ENCODE data around the gene UBE2D1.

Gene UBE2D1

DNA sequence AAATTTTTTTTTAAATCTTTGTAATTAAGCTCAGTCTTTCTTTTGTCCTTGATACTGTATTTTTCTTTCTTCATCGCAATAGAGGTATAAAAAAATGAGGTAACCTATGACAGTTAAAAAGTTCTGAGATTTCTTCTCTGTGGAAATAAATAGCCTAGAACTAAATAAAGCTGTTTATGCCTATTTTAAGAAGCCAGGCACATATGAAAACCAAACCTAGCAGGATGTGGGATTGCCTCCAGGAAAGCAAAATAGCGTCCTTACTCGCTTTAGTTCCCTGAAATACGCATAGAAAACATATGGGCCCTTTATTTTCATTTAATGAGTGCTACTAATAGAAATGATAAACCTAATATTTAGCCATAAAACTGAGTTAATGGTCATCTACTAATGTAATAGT is 6.6 kb downstream of the UBE2D1 start:
- DNase-seq (ENCODE audit: low read depth in 2 of 2), result no peak

- DNase-seq (ENCODE audit: low read depth in 2 of 2), result no peak
These were observed 7.1 kb downstream of the UBE2D1 start for GRCh38 chr10:58341947-58342346.

DNA sequence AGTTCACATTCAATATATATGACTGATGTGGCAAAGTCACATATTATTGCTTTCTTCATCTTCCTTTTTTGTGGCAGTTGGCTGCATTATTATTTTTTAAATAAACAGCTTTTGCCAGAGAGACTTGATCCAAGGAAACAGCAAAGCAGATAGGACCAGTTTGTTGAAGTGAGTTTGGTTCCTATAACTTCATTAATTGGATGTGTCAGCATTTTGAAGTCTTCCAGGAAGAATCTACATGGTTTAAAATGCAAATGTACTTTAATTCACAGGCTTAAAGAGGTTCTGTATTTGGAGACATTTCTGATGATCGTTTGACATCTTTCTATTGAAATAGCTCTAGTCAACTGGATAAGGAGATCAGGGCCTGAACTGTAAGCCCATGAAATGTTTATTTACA is 13.2 kb downstream of the UBE2D1 start:
- DNase-seq (ENCODE audit: low read depth in 2 of 2), result no peak

- DNase-seq (ENCODE audit: low read depth in 2 of 2), result no peak
These were observed 13.8 kb downstream of the UBE2D1 start for GRCh38 chr10:58348571-58349033.

DNA sequence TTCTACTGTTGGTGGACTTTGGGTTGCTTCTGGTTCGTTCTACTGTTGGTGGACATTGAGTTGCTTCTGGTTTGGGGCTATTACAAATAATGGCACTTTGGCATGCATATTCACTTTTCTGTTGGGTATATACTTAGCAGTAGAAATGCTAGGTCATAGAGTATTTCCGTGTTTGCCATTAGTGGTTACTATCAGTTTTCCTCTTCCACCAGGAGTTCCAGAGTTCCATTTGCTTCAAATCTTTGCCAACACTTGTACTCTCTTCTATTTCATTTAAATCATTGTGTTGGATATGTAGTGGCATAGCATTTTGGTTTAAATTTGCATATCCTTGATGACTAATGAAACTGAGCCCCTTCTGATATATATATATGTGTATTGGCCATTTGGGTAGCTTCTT is 15.2 kb downstream of the UBE2D1 start:
- no peak for DNase-seq (ENCODE audit: low read depth in 2 of 2)

DNA sequence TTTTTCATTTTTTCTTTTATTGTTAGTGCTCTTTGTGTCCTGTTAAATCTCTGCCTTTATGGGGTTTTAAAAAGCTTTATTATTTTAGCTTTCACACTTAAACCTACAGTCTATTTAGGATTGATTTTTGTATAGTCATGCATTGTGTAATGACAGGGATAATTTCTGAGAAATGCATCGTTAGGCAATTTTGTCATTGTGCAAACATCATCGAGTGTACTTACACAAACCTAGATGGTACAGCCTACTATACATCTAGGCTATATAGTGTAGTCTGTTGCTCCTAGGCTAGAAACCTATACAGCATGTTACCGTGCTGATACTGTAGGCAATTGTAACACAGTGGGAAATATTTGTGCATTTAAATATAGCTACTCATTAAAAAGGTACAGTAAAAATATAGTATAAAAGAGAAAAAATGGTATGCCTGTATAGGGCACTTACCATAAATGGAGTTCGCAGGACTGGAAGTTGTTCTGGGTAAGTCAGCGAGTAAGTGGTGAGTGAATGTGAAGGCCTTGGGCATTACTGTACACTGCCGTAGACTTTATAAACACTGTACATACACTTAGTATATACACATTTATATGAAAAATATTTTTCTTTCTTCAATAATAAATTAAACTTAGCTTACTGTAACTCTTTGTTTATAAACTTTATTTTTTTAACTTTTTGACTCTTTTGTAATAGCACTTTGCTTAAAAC is 16.0 kb downstream of the UBE2D1 start:
- no peak for DNase-seq (ENCODE audit: low read depth in 2 of 2)

GRCh38 chr10:58351616-58352578 is 17.1 kb downstream of the UBE2D1 start:
- no peak for DNase-seq (ENCODE audit: low read depth in 2 of 2)

GRCh38 chr10:58352956-58353610 is 18.3 kb downstream of the UBE2D1 start:
- DNase-seq (ENCODE audit: low read depth in 2 of 2), result no peak

DNA sequence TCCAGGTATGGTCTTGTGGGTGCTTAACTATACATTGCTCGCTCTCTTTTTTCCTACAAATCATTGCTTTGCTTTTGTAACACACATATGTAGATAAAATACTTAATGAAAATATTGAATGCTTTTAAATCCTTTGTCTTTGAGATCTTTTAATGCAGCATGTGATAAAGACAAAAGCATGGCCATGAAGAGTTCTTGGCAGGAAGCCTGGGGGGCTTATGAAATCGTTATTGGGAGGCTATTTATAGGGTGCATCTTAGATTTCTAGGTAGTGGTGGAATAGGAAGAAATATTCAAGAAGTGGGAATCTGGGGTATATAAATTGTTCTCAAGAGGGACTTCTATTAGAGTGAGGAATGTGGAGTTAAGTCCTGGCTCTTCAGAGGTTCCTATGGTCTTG is 21.9 kb downstream of the UBE2D1 start:
- DNase-seq (ENCODE audit: low read depth in 2 of 2), result no peak

GRCh38 chr10:58358314-58358933 is 23.6 kb downstream of the UBE2D1 start:
- no peak for DNase-seq (ENCODE audit: low read depth in 2 of 2)

- no peak for DNase-seq (ENCODE audit: low read depth in 2 of 2)
These were observed 24.1 kb downstream of the UBE2D1 start for GRCh38 chr10:58358947-58359346.

DNA sequence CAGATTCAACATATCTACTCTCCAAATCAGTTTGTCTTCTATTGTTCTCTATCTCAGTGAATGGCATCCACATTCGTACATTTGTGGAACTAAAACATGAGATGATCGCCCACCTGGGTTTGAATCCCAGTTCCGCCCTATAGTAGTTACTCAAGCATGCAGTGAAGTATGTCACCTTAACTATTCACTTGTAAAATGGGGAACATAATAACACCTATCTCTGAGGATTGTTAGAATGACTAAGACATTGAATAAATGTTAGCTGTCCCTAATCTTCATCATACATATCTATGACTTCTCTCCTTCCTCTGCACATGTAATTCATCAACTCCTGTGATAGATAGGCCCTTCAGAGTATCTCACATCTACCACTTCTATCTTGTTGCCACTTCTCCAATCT is 24.7 kb downstream of the UBE2D1 start:
- DNase-seq (ENCODE audit: low read depth in 2 of 2), result no peak

DNA sequence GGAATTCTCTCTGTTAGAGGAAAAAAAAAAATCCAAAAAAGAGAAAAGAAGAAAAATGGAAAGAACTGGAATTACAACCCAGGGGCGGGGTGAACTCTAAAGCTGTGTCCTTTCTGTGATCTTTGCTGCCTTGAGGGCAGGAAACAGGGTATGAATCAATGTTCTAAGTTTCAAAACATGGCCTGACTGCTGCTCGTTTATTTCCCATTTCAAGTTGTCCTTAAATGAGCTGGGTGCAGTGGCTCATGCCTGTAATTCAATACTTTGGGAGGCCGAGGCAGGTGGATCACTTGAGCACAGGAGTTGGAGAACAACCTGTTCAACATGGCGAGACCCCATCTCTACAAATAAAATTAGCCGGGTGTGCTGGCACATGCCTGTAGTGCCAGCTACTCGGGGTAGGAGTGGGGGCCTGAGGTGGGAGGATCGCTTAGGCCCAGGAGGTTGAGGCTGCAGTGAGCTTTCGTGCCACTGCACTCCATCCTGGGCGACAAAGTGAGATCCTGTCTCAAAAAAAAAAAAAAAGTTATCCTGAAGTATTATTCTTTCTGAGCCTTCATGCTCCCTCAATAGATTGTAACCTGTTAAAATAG is 25.7 kb downstream of the UBE2D1 start:
- DNase-seq (ENCODE audit: low read depth in 2 of 2), result no peak

DNA sequence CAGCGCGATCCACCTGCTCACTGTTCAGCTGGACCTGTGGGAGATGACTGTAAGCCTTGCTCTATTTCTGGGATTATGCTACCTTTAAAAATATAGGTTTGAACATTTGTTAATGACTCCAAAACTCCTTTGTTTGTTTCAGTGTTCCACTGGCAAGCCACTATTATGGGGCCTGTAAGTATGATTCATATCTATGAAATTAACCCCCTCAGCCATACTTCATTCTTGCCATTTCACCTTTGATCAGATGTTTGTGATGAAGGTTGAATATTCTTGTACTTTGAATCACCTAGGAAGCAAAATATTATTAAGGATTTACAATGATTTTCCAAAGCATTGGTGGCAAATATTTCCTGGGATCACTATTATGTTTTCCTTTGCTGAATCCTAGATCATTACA is 26.5 kb downstream of the UBE2D1 start:
- no peak for DNase-seq (ENCODE audit: low read depth in 2 of 2)

DNA sequence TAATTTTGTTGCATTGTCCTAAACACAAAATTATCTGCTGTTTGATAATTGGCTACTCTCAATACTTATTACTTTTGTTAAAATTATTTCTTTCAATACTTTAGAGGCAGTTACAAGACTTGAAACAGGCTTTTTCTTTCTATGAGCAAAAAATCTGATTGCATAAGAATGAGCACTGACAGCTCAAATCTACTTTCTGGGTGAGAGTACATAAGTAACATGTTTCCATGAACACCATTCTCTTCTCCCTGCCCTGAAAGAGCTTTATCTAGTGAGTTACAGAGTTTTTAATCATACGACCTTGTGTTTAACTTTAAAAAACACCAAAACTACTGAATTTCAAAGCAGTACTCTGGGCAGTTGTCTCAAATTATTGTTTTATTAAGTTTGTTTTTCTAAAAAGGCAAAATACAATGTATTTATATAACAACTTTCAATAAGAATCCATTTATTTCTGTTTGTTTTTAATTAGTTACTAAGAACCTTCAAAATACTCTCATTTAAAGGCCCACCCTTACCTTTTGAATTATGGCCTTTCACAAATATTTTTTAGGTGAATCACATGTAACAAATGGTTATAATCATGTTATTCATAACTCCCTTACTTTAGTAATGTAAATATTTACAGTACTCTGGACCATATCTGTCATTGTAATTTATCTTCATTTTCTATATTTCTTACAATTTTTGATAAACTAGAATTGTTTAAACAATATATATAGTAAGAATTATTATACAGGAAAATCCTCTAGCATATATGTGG is 27.4 kb downstream of the UBE2D1 start:
- no peak for DNase-seq (ENCODE audit: low read depth in 2 of 2)

DNA sequence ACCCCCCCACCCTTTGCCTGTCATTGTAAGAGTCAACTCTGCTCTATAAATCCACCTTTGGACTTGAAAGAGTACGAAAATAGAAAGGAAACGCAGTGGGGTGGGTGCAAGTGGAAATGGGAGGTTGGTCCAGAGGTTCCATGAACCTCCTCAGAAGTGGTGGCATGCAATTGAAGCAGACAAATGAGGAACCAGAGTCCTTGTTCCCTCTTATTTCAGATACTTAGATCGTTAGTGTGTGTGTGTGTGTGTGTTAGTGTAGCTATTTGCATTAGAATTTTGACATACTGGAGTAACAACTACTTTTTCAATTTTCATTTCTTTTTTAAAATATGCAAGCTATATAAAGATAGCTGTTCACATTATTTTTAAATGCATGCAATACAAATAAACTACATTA is 32.3 kb downstream of the UBE2D1 start:
- DNase-seq (ENCODE audit: low read depth in 2 of 2), result no peak

- no peak for DNase-seq (ENCODE audit: low read depth in 2 of 2)
These were observed 36.7 kb downstream of the UBE2D1 start for GRCh38 chr10:58371473-58371872.

- DNase-seq (ENCODE audit: low read depth in 2 of 2), result no peak
These were observed 38.0 kb downstream of the UBE2D1 start for GRCh38 chr10:58372607-58373441.

- no peak for DNase-seq (ENCODE audit: low read depth in 2 of 2)
These were observed 38.6 kb downstream of the UBE2D1 start for GRCh38 chr10:58373442-58373827.

DNA sequence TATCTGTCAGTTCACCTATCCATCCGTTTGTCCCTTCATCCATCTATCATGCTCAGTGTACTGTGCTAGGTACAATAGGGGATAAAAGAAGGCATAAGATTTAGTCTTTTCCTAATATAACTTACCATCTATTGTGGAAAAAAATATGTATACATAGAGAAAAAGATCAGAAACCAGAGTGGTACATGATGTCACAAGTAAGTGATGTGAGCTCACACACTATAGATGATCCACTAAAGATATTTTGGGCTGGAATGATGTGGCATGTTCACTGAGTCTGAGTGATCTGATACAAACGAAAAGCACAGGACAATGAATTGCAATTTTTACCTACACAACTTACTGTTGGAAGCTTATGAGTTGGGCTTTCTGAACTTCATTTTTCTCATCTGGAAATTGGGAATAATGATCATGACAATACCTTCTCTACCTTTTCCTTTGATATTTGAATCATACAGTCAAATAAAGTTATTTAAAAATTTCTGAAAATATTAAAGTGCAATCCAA is 47.7 kb downstream of the UBE2D1 start:
- DNase-seq (ENCODE audit: low read depth in 2 of 2), result no peak
